Activated CD4-positive, alpha-beta T cell treated with anti-CD3 and anti-CD28 coated beads, Interleukin-2, amount 10 ng/mL, durations not matched to agents 24 days and 14 days (primary cell): Measurements from ENCODE around the gene WNT7B. TPM values are rescaled to one million over a fixed set of nuclear protein-coding genes. Genes with fewer than 3 reads are reported as not detected.

ENCODE experiments used
- DNase-seq: peaks from one replicate; pipeline ENCODE4 v3.0.0; 2022
- H3K27ac Mint-ChIP-seq: one replicate; pipeline ENCODE4 v1.8.0; 2022; ENCODE audit warnings: mild to moderate bottlenecking, mixed read lengths
- H3K27me3 Mint-ChIP-seq: one replicate; pipeline ENCODE4 v1.8.0; 2022; ENCODE audit warnings: mixed read lengths
- H3K36me3 Mint-ChIP-seq: one replicate; pipeline ENCODE4 v1.8.0; 2022; ENCODE audit warnings: low read depth, mild to moderate bottlenecking, mixed read lengths
- H3K4me1 Mint-ChIP-seq: one replicate; pipeline ENCODE4 v1.8.0; 2021; ENCODE audit warnings: mixed read lengths
- H3K4me3 Mint-ChIP-seq: one replicate; pipeline ENCODE4 v1.8.0; 2022; ENCODE audit warnings: mild to moderate bottlenecking, moderate library complexity, mixed read lengths
- H3K9me3 Mint-ChIP-seq: one replicate; pipeline ENCODE4 v1.8.0; 2021; ENCODE audit warnings: mixed read lengths
- intact Hi-C: fragments of 100-400 bp; cut with micrococcal nuclease; formaldehyde crosslinking; loops from one replicate; pipeline ENCODE4 v1.15.1; 2023
- total RNA-seq: library from RNA; stranded (reverse); gene quantifications from 2 replicates; pipeline ENCODE4 v1.2.3, GENCODE V29; 2022

WNT7B gene
- total RNA-seq, 1 donor from 2014 or later: not detected

GRCh38 chr22:45892681-45893461 lies 84.1 kb downstream of the WNT7B start:
- intact Hi-C loops: no loop called here
- Mint-ChIP-seq H3K27ac (no peak overlapping the region), H3K4me3 (no peak overlapping the region), H3K9me3 (no peaks in the 10 kb centered on the region), H3K36me3 (no peaks in the 10 kb centered on the region), H3K27me3 (peaks cover 3% of the 10 kb centered on the region), H3K4me1 (no peaks in the 10 kb centered on the region)
- no peak for DNase-seq

- no peak for DNase-seq
- Mint-ChIP-seq H3K4me3 (no peak overlapping the region), H3K36me3 (no peaks in the 10 kb centered on the region), H3K9me3 (no peaks in the 10 kb centered on the region), H3K4me1 (no peaks in the 10 kb centered on the region), H3K27ac (no peak overlapping the region), H3K27me3 (peaks cover 3% of the 10 kb centered on the region)
- intact Hi-C loops: no loop called here
Measured at GRCh38 chr22:45891996-45892621, 84.9 kb downstream of the WNT7B start.

GRCh38 chr22:45891471-45891995 lies 85.4 kb downstream of the WNT7B start:
- H3K4me3 Mint-ChIP-seq: no peak overlapping the region
- intact Hi-C loops: no loop called here

GRCh38 chr22:45891021-45891421 lies 85.9 kb downstream of the WNT7B start:
- Mint-ChIP-seq H3K4me3 (no peak overlapping the region), H3K4me1 (no peaks in the 10 kb centered on the region), H3K27ac (no peak overlapping the region), H3K36me3 (no peaks in the 10 kb centered on the region), H3K9me3 (no peaks in the 10 kb centered on the region), H3K27me3 (peaks cover 3% of the 10 kb centered on the region)
- no peak for DNase-seq
- intact Hi-C loops: no loop called here

More at GRCh38 chr22:45891471-45891995, 85.4 kb downstream of the WNT7B start:
- no peak overlapping the region for H3K27ac Mint-ChIP-seq
- no peaks in the 10 kb centered on the region for H3K4me1 Mint-ChIP-seq
- no peaks in the 10 kb centered on the region for H3K36me3 Mint-ChIP-seq
- peaks cover 3% of the 10 kb centered on the region for H3K27me3 Mint-ChIP-seq
- DNase-seq: no peak
- H3K9me3 Mint-ChIP-seq: no peaks in the 10 kb centered on the region

GRCh38 chr22:45890351-45890635 lies 86.7 kb downstream of the WNT7B start:
- intact Hi-C loops: no loop called here
- Mint-ChIP-seq H3K27ac (no peak overlapping the region), H3K27me3 (peaks cover 3% of the 10 kb centered on the region), H3K9me3 (no peaks in the 10 kb centered on the region), H3K36me3 (no peaks in the 10 kb centered on the region), H3K4me1 (no peaks in the 10 kb centered on the region), H3K4me3 (no peak overlapping the region)
- no peak for DNase-seq

- Mint-ChIP-seq H3K27me3 (peaks cover 3% of the 10 kb centered on the region), H3K9me3 (no peaks in the 10 kb centered on the region), H3K27ac (no peak overlapping the region), H3K4me1 (no peaks in the 10 kb centered on the region), H3K36me3 (no peaks in the 10 kb centered on the region), H3K4me3 (no peak overlapping the region)
- intact Hi-C loops: no loop called here
- no peak for DNase-seq
Measured at GRCh38 chr22:45889539-45890350, 87.2 kb downstream of the WNT7B start.

- Mint-ChIP-seq H3K9me3 (no peaks in the 10 kb centered on the region), H3K4me1 (no peaks in the 10 kb centered on the region), H3K27ac (no peak overlapping the region), H3K36me3 (no peaks in the 10 kb centered on the region), H3K27me3 (peaks cover 3% of the 10 kb centered on the region), H3K4me3 (no peak overlapping the region)
- intact Hi-C loops: no loop called here
- DNase-seq: no peak
Measured at GRCh38 chr22:45889093-45889538, 87.8 kb downstream of the WNT7B start.

- H3K4me1 Mint-ChIP-seq: no peaks in the 10 kb centered on the region
- intact Hi-C loops: no loop called here
- no peak for DNase-seq
- no peak overlapping the region for H3K4me3 Mint-ChIP-seq
- no peak overlapping the region for H3K27ac Mint-ChIP-seq
- H3K36me3 Mint-ChIP-seq: no peaks in the 10 kb centered on the region
- no peaks in the 10 kb centered on the region for H3K9me3 Mint-ChIP-seq
- peaks cover 3% of the 10 kb centered on the region for H3K27me3 Mint-ChIP-seq
Measured at GRCh38 chr22:45888221-45889092, 88.5 kb downstream of the WNT7B start.

- DNase-seq: no peak
- H3K4me1 Mint-ChIP-seq: no peaks in the 10 kb centered on the region
- H3K36me3 Mint-ChIP-seq: no peaks in the 10 kb centered on the region
- intact Hi-C loops: no loop called here
- H3K27ac Mint-ChIP-seq: no peak overlapping the region
- no peaks in the 10 kb centered on the region for H3K9me3 Mint-ChIP-seq
- peaks cover 3% of the 10 kb centered on the region for H3K27me3 Mint-ChIP-seq
- H3K4me3 Mint-ChIP-seq: no peak overlapping the region
Measured at GRCh38 chr22:45887202-45888131, 89.5 kb downstream of the WNT7B start.

- Mint-ChIP-seq H3K4me1 (no peaks in the 10 kb centered on the region), H3K36me3 (no peaks in the 10 kb centered on the region), H3K27ac (no peak overlapping the region), H3K27me3 (peaks cover 4% of the 10 kb centered on the region), H3K4me3 (no peak overlapping the region), H3K9me3 (no peaks in the 10 kb centered on the region)
- intact Hi-C loops: no loop called here
- no peak for DNase-seq
Measured at GRCh38 chr22:45886540-45886939, 90.4 kb downstream of the WNT7B start.

GRCh38 chr22:45885941-45886395 lies 91.0 kb downstream of the WNT7B start:
- Mint-ChIP-seq H3K27ac (no peak overlapping the region), H3K9me3 (no peaks in the 10 kb centered on the region), H3K4me3 (no peak overlapping the region), H3K27me3 (peaks cover 6% of the 10 kb centered on the region), H3K36me3 (no peaks in the 10 kb centered on the region), H3K4me1 (no peaks in the 10 kb centered on the region)
- intact Hi-C loops: no loop called here
- no peak for DNase-seq

- Mint-ChIP-seq H3K27me3 (peaks cover 8% of the 10 kb centered on the region), H3K36me3 (no peaks in the 10 kb centered on the region), H3K4me3 (no peak overlapping the region), H3K9me3 (no peaks in the 10 kb centered on the region), H3K27ac (no peak overlapping the region), H3K4me1 (no peaks in the 10 kb centered on the region)
- intact Hi-C loops: no loop called here
- DNase-seq: no peak
Measured at GRCh38 chr22:45885171-45885840, 91.7 kb downstream of the WNT7B start.
